HUES48 (cell line): Measurements from ENCODE around the gene CD81.

ENCODE experiments used
- H3K27ac ChIP-seq: one replicate; pipeline ENCODE4 v1.7.0; 2013; ENCODE audit warnings: low read depth, low read length, inconsistent platforms
- H3K27me3 ChIP-seq: 2 replicates; pipeline ENCODE4 v1.6.1; 2013; ENCODE audit warnings: mild to moderate bottlenecking, low read length; ENCODE audit not compliant: control insufficient read depth, insufficient read depth
- H3K36me3 ChIP-seq: 2 replicates; pipeline ENCODE4 v1.6.1; 2013; ENCODE audit warnings: low read length; ENCODE audit not compliant: control insufficient read depth, insufficient read depth
- H3K4me1 ChIP-seq: 2 replicates; pipeline ENCODE4 v1.6.1; 2013; ENCODE audit warnings: mild to moderate bottlenecking, low read length; ENCODE audit not compliant: control insufficient read depth, insufficient read depth
- H3K4me3 ChIP-seq: 2 replicates; pipeline ENCODE4 v1.5.1; 2013; ENCODE audit warnings: mild to moderate bottlenecking, low read depth, low read length
- H3K9ac ChIP-seq: 2 replicates; pipeline ENCODE4 v1.6.1; 2013; ENCODE audit warnings: mild to moderate bottlenecking, low read depth, low read length, moderate library complexity
- H3K9me3 ChIP-seq: 2 replicates; pipeline ENCODE4 v1.6.1; 2013; ENCODE audit warnings: low read length; ENCODE audit not compliant: control insufficient read depth, insufficient read depth

The CD81 gene

DNA sequence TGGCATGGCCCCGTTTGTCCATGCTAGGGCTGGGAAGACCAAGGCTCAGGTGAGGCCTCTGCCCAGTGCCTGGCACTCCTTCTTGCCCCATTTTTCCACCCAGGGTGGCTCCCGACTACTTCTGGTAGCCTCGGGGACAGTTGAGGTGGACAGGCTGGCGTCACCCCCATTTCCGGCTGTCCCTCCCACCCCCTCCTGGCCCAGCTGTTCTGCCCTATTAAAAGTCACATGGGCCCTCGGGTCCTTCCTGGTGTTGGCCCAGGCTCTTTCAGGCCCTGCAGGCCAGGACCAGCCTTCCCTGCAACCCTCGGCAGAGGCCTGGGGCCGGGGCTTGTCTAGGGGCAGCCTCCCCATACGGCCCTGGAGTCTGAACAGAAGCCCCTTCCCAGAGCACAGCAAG lies 9.5 kb downstream of the CD81 start:
- Histone ChIP-seq H3K9ac (no peak overlapping the region), H3K27me3 (no peaks in the 10 kb centered on the region), H3K4me3 (no peak overlapping the region), H3K9me3 (no peaks in the 10 kb centered on the region), H3K4me1 (peaks cover 7% of the 10 kb centered on the region; the same call in 1 of the 2 replicates), H3K27ac (no peak overlapping the region), H3K36me3 (peaks cover 10% of the 10 kb centered on the region; the same call in 1 of the 2 replicates)

DNA sequence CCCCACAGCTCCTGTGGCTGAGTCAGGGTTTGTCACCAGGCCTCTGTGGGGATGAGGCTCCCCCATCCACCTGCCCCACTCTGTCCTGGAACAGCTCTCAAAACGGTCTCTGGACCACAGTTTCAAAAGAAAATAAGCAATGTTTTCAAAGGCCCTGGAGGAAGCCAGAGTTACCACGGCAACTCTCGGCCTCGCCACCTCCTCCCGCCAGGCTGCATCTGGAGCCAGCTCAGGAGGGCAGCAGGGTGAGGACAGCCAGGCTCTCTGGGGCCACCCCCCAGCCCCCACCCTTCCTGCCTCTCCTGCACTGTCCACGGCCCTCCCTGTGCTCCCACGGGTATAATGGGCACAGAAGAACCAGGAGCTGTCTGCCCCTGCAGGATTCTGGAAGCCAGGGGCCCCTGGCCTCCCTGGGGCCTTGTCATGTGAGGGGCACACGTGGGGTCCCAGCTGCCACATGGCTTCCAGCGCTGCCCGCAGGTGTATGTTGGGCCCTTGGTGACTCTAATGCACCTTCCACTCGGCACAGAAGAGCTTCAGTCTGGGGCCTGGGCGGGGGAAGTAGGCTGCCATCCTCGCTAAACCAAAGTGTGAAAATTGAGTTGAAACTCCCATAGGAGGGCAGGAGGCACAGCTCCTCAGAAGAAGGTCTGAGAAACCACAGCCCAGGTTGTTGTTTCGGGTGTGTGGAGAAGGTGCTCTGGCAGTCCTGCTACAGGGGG lies 10.3 kb downstream of the CD81 start:
- Histone ChIP-seq H3K27me3 (no peaks in the 10 kb centered on the region), H3K9me3 (no peaks in the 10 kb centered on the region), H3K9ac (no peak overlapping the region), H3K4me1 (peaks cover 7% of the 10 kb centered on the region; the same call in 1 of the 2 replicates), H3K4me3 (no peak overlapping the region), H3K27ac (no peak overlapping the region), H3K36me3 (peaks cover 16% of the 10 kb centered on the region; the same call in 1 of the 2 replicates)

GRCh38 chr11:2388431-2389376 lies 11.6 kb downstream of the CD81 start:
- no peaks in the 10 kb centered on the region for H3K27me3 ChIP-seq
- no peaks in the 10 kb centered on the region for H3K9me3 ChIP-seq
- H3K27ac ChIP-seq = no peak overlapping the region
- H3K9ac ChIP-seq = no peak overlapping the region
- peaks cover 7% of the 10 kb centered on the region; the same call in 1 of the 2 replicates for H3K4me1 ChIP-seq
- H3K4me3 ChIP-seq = no peak overlapping the region
- peaks cover 19% of the 10 kb centered on the region for H3K36me3 ChIP-seq

GRCh38 chr11:2389377-2390026 lies 12.4 kb downstream of the CD81 start:
- Histone ChIP-seq H3K27ac (no peak overlapping the region), H3K36me3 (peaks cover 22% of the 10 kb centered on the region), H3K4me3 (no peak overlapping the region), H3K27me3 (no peaks in the 10 kb centered on the region), H3K4me1 (peaks cover 7% of the 10 kb centered on the region; the same call in 1 of the 2 replicates), H3K9me3 (no peaks in the 10 kb centered on the region), H3K9ac (no peak overlapping the region)

DNA sequence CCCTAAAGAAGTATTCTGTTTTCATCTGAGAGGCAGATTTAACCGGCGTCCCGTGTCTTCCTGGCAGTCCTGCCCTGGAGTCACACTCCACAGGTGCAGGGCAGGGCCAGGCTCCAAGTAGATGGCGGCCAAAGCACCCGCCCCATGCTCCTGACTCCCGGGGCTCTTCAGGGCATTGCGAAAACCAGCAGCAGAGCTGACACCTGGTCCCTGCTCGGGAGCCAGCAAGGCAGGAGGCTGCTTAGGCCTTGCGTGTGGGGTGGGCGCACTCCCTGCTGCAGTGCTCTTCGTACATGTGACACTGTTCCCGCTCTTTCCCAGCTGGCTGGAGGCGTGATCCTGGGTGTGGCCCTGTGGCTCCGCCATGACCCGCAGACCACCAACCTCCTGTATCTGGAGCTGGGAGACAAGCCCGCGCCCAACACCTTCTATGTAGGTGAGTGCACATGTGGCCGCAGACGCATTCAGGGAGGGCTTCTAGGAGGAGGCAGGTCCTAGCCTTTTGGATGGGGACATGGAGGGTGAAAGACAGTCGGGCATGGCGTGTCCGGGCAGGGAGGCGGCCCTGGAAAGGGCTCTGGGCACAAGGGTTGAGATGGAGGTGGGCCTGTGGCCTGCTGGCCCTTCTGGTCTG lies 13.1 kb downstream of the CD81 start:
- peaks cover 17% of the 10 kb centered on the region for H3K36me3 ChIP-seq

DNA sequence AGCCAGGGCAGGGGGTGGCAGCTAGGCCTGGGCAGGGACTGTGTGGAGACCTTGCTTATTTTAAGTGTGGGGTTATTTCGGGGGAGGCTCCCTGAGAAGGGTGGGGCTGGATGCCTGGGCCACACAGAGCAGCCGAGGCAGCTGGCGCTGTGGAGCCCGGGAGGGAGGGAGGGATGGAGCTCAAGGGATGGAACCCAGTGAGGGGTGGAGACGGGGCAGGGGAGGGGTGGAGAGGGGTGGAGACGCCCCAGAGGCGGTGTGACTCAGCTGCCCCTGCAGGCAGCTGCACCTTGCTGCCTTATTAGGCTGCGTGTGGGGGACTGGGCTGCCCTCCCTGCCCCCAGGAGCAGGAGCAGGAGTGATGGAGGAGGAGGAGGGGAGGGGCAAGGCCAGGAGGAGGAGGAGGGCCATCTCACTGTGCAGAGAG lies 13.6 kb downstream of the CD81 start:
- H3K9ac ChIP-seq = no peak overlapping the region
- H3K9me3 ChIP-seq = no peaks in the 10 kb centered on the region
- peaks cover 20% of the 10 kb centered on the region for H3K36me3 ChIP-seq
- peak overlapping the region; percentile 10 for H3K27ac ChIP-seq
- no peaks in the 10 kb centered on the region for H3K27me3 ChIP-seq
- no peak overlapping the region for H3K4me3 ChIP-seq
- H3K4me1 ChIP-seq = peaks cover 7% of the 10 kb centered on the region; the same call in 1 of the 2 replicates

More for the DNA sequence above, 13.1 kb downstream of the CD81 start:
- Histone ChIP-seq H3K9me3 (no peaks in the 10 kb centered on the region), H3K4me3 (no peak overlapping the region), H3K27me3 (no peaks in the 10 kb centered on the region), H3K9ac (no peak overlapping the region), H3K4me1 (peaks cover 7% of the 10 kb centered on the region; the same call in 1 of the 2 replicates), H3K27ac (peak overlapping the region; percentile 10)

GRCh38 chr11:2391181-2391975 lies 14.3 kb downstream of the CD81 start:
- Histone ChIP-seq H3K27ac (peak overlapping the region; percentile 64), H3K9ac (0 out of 2 replicates have a peak overlapping the region, but pooled peaks have one; percentile 25), H3K4me3 (no peak overlapping the region), H3K36me3 (peaks cover 26% of the 10 kb centered on the region), H3K9me3 (no peaks in the 10 kb centered on the region), H3K4me1 (peaks cover 7% of the 10 kb centered on the region; the same call in 1 of the 2 replicates), H3K27me3 (no peaks in the 10 kb centered on the region)

DNA sequence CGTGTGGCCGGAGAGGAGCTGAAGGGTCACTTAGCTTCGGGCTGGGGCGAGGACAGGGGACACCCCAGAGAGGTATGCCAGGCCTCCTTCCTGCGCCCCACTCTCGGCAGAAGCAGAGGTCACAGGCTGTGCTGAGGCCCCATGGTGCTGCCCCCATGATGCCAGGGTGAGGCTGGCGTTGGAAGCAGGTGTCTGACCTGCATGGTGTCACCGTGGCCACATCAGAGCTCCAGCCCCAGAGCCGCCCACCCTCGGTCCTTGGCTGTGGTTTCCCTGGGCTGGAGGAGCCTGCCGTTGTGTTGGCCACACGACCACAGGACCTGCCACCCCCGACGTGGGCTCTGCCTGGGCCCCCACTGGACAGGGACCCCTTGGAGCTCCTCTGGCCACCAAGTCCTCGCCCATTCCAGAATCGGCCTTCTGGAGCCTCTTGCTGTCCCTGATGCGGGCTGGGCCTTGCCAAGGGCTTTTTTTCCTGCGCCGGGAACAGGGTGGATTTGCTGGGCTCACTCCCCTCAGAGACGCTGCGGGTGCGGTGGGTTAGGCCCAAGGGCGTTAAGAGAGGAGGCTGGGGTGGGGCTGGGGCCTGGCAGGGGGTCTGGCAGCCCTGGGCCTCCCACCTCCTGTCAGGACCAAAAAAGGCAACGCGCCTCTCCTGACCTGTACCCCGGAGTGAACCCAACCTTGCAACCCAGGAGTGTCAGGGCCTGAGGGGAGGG lies 15.3 kb downstream of the CD81 start:
- no peaks in the 10 kb centered on the region for H3K27me3 ChIP-seq
- H3K4me1 ChIP-seq = peaks cover 7% of the 10 kb centered on the region; the same call in 1 of the 2 replicates
- no peak overlapping the region for H3K9ac ChIP-seq
- H3K36me3 ChIP-seq = peaks cover 35% of the 10 kb centered on the region
- no peak overlapping the region for H3K27ac ChIP-seq
- H3K4me3 ChIP-seq = no peak overlapping the region
- no peaks in the 10 kb centered on the region for H3K9me3 ChIP-seq

- Histone ChIP-seq H3K4me3 (no peak overlapping the region), H3K27me3 (no peaks in the 10 kb centered on the region), H3K4me1 (peaks cover 7% of the 10 kb centered on the region; the same call in 1 of the 2 replicates), H3K27ac (no peak overlapping the region), H3K9ac (no peak overlapping the region), H3K36me3 (peaks cover 38% of the 10 kb centered on the region), H3K9me3 (no peaks in the 10 kb centered on the region)
Measured at GRCh38 chr11:2393111-2393868, 16.2 kb downstream of the CD81 start.
